Fibroblast of lung (primary cell): ENCODE measurements around the gene C1orf105.

Source experiments
- CTCF ChIP-seq, 2 donors: IDR thresholded peaks in 1 of 2; conservative IDR thresholded peaks in 1 of 2; 1 replicate in 1 of 2; 2 replicates in 1 of 2; pipeline ENCODE4 v1.5.1; 2011 to 2012; ENCODE audit warnings: low read length in 2 of 2, control low read depth in 1 of 2, inconsistent platforms in 1 of 2, low read depth in 1 of 2, mild to moderate bottlenecking in 1 of 2
- EZH2 ChIP-seq: IDR thresholded peaks from 2 replicates; pipeline ENCODE4 v1.5.1; 2012; ENCODE audit warnings: low read length, control low read depth, mild to moderate bottlenecking; ENCODE audit errors: missing control alignments

DNA sequence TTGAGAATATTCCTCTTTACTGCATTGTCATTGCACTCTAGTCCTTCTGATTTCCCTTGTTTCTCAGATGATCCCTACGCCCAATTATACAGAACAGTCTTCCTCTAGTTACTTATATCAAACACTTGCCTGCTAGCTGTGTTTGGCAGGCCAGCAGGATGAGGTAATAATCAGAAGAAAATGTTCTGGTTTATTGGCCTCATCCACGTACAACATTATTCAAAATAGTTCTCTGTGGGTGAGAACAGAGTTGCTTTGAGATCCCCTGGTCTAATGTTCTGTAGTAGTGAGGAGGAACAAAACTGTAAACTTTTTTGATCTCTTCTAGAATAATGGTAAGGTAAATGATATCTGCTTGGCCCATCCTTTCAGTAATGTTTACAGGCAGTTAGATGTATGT lies 22.3 kb upstream of the C1orf105 start:
- TF ChIP-seq CTCF (conservative IDR thresholded peaks at IDR 0.05 in 1 of 2, IDR thresholded peaks at IDR 0.05 in 1 of 2; ENCODE audit: low read depth in 1 of 2, low read length in 2 of 2) (no peak), EZH2 (no peak)
